MG63 (cell line): Measurements from ENCODE around the gene PLD1. TPM values are rescaled to one million over a fixed set of nuclear protein-coding genes. Genes with fewer than 3 reads are reported as not detected.
"Not testable (repeated sequence)": the region's sequence is repeated elsewhere in the genome, so short reads cannot be mapped to it uniquely, and the experiment has no call there.

Experiments used
- DNase-seq: peaks from one replicate; pipeline ENCODE4 v3.0.0-alpha.2; 2020
- H3K27me3 ChIP-seq: fragments of 250-450 bp; sonication (Bioruptor Pico); 2 replicates; pipeline ENCODE4 v1.5.1; 2020; ENCODE audit warnings: mild to moderate bottlenecking, moderate library complexity
- H3K36me3 ChIP-seq: fragments of 250-450 bp; sonication (Bioruptor Pico); 2 replicates; pipeline ENCODE4 v1.5.1; 2020; ENCODE audit warnings: mild to moderate bottlenecking, moderate library complexity
- H3K4me3 ChIP-seq: fragments of 250-450 bp; sonication (Bioruptor Pico); 2 replicates; pipeline ENCODE4 v1.5.1; 2020; ENCODE audit warnings: mild to moderate bottlenecking, moderate library complexity
- H3K9me3 ChIP-seq: fragments of 250-450 bp; sonication (Bioruptor Pico); 2 replicates; pipeline ENCODE4 v1.5.1; 2020; ENCODE audit warnings: mild to moderate bottlenecking, moderate library complexity
- total RNA-seq: library from RNA; depleted of rRNA; stranded (reverse); fragments of >200 nt; shearing (Covaris generic); gene quantifications from 2 replicates; pipeline ENCODE4 v1.2.3, GENCODE V29; 2014; ENCODE audit warnings: low replicate concordance

The PLD1 gene
- total RNA-seq, 1 experiment from 2014 or later: 3.2 TPM

DNA sequence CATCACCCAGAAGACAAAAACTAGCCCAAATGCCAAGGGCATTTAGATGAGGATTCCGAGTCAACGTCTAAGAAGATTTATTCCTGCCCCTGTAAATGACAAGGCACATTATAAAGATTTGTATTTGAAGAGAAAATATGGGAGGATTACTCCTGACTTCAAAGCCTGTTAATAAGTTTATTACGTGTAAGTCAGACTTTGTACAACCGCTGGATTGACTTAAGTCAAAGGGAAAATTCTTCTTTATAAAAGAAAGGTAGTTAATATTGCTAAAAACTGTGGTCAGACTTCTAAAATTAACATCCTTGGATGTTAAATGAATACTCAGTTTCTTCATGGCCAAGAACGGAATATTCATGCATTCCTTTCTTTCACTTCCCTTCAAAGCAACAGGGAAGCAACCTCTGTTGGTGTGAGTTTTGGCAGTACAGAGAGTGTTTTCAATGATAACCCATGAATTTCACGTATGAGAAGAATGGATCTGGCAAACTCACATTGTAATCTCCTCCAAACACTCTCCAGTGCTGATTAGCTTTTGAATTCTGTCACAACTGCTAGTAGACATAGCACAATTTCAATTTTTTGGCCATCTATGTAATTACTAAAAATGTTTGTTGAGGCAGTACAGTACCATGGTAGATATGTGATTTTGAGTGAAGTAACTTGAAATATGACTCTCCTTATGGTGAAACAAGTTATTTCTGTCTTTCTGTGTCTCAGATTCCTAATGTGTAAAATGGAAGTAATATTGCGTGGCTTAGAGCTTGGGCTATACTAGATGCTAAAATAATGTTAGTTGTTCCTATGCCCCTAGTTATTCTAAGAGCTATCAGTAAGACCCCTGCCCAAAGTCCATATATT, 62.0 kb downstream of the PLD1 start:
- no peak for DNase-seq
- Histone ChIP-seq H3K36me3 (no peaks in the 10 kb centered on the region), H3K9me3 (peaks cover 1% of the 10 kb centered on the region; the same call in 1 of the 2 replicates), H3K27me3 (peaks cover 26% of the 10 kb centered on the region), H3K4me3 (no peak overlapping the region)

DNA sequence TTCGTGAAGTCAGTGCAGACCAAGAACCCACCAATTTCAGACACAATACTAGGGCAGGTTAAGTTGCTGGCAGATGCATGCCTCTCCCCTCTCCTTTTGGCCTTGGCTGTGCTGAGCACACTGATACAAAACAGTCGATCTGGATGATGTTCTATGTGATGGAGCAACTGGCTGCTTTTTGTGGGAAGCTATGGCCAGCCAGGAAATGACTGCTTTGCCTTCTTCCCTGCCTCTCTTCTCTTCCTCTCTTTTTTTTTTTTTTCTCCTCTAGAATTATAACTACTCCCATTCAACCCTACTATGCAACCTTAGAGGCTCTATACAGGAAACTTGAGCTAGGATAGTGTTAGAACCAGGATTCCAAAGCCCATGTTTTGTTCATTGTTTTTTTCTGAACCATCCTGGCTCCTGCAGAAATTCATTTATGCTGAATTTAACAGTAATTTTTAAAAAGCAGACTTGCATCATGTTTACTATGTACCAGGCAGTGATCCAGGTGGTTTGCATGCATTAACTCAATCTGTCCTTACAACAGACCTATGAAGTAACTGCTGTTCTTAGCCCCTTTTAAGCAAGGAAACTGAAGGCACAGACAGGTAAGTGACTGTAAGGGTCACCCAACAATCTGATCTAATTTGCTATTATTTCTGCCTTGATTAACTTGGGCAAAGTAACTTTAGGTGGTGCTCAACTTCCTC, 62.9 kb downstream of the PLD1 start:
- no peak overlapping the region for H3K4me3 ChIP-seq
- peaks cover 1% of the 10 kb centered on the region; the same call in 1 of the 2 replicates for H3K9me3 ChIP-seq
- peaks cover 17% of the 10 kb centered on the region for H3K27me3 ChIP-seq
- DNase-seq: no peak
- no peaks in the 10 kb centered on the region for H3K36me3 ChIP-seq

DNA sequence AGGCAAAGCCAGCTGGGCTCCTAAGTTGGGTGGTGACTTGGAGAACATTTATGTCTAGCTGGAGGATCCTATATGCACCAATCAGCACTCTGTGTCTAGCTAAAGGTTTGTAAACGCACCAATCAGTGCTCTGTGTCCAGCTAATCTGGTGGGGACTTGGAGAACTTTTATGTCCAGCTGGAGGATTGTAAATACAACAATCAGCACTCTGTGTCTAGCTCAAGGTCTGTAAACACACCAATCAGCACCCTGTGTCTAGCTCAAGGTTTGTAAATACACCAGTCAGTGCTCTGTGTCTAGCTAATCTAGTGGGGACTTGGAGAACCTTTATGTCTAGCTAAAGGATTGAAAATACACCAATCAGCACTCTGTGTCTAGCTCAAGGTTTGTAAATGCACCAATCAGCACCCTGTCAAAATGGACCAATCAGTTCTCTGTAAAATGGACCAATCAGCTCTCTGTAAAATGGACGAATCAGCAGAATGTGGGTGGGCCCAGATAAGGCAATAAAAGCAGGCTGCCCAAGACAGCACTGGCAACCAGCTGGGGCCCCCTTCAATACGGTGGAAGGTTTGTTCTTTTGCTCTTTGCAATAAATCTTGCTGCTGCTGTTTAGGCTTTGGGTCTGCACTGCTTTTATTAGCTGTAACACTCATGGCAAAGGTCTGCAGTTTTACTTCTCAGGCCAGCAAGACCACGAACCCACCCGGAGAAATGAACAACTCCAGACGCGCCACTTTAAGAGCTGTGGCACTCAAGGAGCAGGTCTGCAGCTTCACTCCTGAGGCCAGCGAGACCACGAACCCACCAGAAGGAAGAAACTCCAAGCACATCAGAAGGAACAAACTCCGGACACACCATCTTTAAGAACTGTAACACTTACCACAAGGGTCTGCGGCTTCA, 63.7 kb downstream of the PLD1 start:
- peaks cover 14% of the 10 kb centered on the region for H3K27me3 ChIP-seq
- not testable (repeated sequence) for H3K36me3 ChIP-seq, H3K4me3 ChIP-seq, DNase-seq, H3K9me3 ChIP-seq

DNA sequence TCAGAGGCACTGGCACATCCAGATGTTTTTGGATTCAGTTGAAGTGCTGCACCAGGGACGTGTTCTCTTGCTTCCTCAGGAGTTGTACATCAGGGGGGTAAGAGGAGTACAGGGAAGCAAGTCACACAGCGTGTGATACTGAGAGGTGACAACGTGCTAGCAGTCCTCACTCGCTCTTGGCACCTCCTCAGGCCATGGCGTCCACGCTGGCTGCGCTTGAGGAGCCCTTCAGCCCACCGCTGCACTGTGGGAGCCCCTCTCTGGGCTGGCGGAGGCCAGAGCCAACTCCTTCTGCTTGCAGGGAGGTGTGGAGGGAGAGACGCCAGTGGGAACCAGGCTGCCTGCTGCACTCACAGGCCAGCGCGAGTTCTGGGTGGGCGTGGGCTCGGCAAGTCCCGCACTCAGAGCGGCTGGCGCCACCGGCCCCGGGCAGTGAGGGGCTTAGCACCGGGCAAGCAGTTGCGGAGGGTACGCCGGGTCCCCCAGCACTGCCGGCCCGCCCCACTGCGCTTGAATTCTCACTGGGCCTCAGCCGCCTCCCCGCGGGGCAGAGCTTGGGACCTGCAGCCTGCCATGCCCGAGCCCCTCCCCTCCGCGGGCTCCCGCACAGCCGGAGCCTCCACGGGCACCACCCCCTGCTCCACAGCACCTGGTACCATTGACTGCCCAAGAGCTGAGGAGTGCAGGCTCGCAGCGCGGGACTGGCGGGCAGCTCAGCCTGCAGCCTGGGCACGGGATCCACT, 64.5 kb downstream of the PLD1 start:
- H3K9me3 ChIP-seq: peaks cover 1% of the 10 kb centered on the region; the same call in 1 of the 2 replicates
- no peak for DNase-seq
- no peak overlapping the region for H3K4me3 ChIP-seq
- H3K36me3 ChIP-seq: no peaks in the 10 kb centered on the region
- peaks cover 11% of the 10 kb centered on the region for H3K27me3 ChIP-seq

DNA sequence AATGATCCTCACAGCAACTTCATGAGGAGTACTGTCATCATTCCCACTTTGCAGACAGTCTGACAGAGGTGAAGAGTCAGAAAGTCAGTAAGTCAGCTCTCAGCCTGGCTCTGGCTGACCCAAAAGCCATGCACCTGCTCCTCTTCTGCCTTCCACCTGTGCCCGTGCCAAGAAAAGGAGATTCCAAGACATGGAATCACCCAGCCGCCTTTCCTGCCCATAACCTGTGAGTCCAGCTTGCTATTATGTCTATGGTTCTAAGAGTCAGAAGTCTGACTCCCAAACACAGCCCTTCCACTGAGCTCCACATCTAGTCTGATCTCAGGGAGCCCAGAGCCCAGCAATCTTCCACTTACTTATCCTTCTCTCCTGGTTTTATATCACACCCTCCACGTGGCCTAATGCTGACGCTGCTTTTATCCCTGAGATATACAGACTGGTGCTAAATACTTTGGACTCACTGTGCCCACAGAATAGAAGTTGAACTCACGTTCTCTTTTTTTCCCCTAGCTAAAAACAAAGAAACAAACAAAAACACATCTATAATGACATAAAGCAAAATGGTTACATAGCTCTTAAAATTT, 66.0 kb downstream of the PLD1 start:
- H3K36me3 ChIP-seq: no peaks in the 10 kb centered on the region
- peaks cover 1% of the 10 kb centered on the region; the same call in 1 of the 2 replicates for H3K9me3 ChIP-seq
- DNase-seq: no peak
- H3K4me3 ChIP-seq: no peak overlapping the region
- H3K27me3 ChIP-seq: peaks cover 8% of the 10 kb centered on the region

DNA sequence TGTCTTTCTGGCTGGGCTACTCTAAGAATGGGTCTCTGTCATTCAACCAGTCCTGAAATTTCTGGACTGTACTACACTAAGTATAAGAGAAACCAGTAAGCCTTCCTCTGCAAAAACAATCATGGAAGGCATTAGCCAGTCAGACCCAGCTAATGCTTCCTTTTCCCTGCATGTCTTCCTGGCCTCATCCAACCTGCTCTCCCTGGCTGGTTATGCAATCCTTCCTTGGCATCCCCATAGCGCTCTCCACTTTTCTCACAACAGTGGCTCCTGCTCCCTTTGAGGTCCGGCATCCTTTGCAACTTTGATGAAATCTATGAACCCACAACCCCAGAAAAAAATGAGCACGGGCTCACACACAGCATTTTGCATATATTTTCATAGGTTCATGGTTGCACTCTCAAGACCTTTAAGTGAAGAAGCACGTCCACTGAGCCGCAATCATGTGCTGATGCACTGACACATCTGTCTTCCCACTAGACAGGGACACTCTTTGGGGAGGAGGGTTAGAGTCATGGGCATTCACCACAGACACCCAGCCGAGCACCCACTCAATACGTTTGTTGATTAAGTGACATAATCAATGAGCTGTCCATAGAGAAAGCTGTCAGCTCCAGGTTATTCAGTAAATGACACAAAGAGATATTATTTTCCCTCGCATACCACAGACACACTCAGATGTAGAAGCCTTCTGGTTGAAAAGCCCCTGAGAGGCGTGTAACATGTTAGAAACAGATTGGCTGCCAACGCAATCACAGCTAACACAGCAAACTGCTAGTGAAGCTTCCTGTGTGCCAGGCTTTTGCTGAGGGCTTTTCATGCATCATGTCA, 66.7 kb downstream of the PLD1 start:
- Histone ChIP-seq H3K9me3 (peaks cover 1% of the 10 kb centered on the region; the same call in 1 of the 2 replicates), H3K4me3 (no peak overlapping the region), H3K36me3 (no peaks in the 10 kb centered on the region), H3K27me3 (peaks cover 6% of the 10 kb centered on the region)
- DNase-seq: no peak

DNA sequence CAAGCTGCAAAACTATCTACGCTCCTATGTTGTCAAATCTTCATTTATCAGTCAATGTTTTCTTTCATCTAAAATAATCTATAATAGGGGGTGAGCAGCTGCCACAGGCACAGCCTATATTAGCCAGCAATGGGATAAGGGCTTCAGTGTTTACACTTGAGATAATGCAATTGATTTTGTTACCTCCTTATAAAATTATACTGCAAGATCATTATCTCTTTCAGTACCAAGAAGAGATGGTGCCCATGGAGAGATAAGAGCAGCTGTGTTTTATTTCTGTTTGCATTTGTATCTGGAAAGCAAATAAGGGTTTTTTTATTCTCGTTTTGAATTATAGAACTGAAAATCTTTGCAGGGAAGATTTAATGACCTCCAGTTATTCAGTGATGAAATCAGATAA, 68.9 kb downstream of the PLD1 start:
- Histone ChIP-seq H3K27me3 (peaks cover 3% of the 10 kb centered on the region; the same call in 1 of the 2 replicates), H3K4me3 (no peak overlapping the region), H3K9me3 (no peaks in the 10 kb centered on the region; the same call in 1 of the 2 replicates), H3K36me3 (no peaks in the 10 kb centered on the region)
- no peak for DNase-seq

DNA sequence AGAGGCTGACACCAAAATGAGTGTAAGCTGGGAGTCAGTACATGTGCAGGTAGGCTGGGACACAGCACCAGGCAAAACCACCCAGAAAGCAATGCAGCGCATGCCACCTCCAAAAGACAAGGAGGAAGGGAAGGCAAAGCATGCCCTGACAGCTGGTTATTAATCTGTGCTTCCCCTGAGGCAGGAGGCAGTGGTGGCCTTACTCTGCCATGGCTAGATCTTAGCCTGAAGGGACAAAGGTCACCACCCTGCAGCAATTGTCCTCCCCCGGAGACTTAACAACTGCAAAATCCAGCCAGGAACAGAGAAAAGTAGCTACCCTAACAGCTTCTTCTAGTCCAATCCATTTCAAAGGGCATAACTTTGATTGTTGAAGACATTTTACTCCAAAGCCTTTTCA, 73.7 kb downstream of the PLD1 start:
- Histone ChIP-seq H3K36me3 (no peaks in the 10 kb centered on the region), H3K9me3 (no peaks in the 10 kb centered on the region), H3K4me3 (no peak overlapping the region), H3K27me3 (peaks cover 3% of the 10 kb centered on the region; the same call in 1 of the 2 replicates)
- DNase-seq: no peak

DNA sequence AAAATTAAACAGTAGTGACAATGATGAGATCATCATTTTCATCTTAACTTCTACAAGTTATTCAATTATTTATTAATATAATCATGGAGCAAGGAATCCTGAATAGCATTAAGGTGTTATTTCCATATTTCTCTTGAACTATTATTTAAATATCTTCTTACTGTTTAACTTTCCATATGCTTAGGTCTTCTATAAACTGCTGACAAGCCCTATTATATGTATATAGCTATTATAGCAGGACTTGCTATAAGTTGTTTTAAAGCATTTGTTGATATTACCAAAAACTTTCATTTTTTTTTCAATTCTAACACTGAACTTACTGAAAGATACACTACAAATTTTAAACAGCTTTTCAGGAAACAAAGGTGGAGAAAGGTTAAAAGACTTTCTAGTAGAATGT, 76.7 kb downstream of the PLD1 start:
- DNase-seq: no peak
- H3K9me3 ChIP-seq: no peaks in the 10 kb centered on the region
- H3K4me3 ChIP-seq: no peak overlapping the region
- H3K27me3 ChIP-seq: no peaks in the 10 kb centered on the region
- H3K36me3 ChIP-seq: no peaks in the 10 kb centered on the region

DNA sequence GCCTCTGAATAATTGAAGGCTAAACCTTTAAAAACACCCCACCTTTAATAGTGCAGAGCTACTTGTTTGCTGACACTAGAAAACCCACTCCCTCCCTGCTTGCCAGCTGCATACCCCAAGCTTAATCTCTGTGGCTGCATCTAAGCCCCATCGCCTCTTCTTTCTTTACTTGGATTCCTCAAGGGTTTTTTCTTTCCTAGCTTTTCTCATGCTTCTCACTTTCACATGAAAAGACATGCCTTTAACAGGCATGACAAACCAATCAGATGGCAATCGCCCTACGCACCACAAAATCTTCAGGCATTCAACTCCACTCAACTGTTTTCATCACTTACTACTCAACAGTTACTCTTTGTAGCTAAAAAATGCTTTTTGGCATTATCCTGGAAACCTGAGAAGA, 77.5 kb downstream of the PLD1 start:
- Histone ChIP-seq H3K36me3 (no peaks in the 10 kb centered on the region), H3K9me3 (no peaks in the 10 kb centered on the region), H3K27me3 (no peaks in the 10 kb centered on the region), H3K4me3 (no peak overlapping the region)
- no peak for DNase-seq

DNA sequence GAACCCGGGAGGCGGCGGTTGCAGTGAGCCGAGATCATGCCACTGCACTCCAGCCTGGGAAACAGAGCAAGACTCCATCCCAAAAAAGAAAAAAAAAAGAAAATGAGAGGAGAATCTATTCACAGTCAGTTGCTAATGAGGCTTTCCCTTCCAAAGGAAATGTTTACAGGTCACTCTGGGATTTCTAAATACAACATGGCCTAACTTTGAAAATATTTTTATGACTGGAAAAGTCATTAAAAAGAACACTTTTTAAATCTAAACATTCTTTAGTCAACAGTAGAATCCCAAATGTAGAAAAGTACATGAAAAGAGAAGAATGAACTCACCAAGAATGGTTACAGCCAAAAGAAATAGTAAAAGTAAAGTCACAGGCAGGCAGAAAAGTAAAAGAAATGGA, 78.6 kb downstream of the PLD1 start:
- no peak overlapping the region for H3K4me3 ChIP-seq
- no peak for DNase-seq
- no peaks in the 10 kb centered on the region for H3K36me3 ChIP-seq
- H3K9me3 ChIP-seq: no peaks in the 10 kb centered on the region
- H3K27me3 ChIP-seq: no peaks in the 10 kb centered on the region

DNA sequence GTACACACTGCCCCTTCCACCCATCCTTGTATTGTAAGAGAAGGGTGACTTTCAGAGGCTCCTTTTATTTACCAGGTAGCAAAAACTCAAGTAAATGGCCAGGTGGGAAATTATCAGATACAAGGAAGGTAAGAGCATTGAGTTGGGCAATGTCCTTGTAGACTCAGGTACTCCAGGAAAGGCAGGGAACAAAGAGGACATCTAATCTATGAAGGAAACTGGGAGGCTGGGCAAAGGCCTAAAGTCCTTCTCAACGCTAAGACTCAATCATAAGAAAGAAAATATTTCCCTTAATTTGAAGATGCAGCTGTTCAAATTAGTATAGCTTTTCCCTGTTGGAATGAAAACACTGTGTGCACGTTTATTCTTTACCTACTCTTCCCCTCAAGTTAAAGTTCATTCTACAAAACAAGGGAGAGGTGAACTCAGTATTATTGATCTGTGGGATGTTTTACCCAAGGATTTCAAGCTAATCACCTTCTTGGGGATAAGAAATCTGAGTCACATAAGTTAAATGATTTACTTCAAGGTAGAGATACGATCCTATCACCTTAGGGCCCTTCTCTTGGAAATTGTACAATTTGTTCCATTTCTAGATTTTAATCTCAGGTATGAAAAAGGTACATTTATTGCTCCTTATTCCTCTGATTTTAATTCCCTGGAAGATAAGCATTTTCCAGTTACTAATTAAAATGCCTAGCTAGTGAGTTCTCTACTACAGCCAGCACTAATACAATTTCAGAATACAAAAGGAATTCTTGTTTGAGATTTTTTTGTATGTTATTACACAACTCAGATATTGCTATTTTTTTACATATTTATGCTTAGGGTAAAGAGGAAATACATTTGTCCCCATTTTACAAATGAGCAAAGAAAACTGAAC, 80.6 kb downstream of the PLD1 start:
- no peak overlapping the region for H3K4me3 ChIP-seq
- no peaks in the 10 kb centered on the region for H3K9me3 ChIP-seq
- H3K27me3 ChIP-seq: no peaks in the 10 kb centered on the region
- no peak for DNase-seq
- H3K36me3 ChIP-seq: no peaks in the 10 kb centered on the region

DNA sequence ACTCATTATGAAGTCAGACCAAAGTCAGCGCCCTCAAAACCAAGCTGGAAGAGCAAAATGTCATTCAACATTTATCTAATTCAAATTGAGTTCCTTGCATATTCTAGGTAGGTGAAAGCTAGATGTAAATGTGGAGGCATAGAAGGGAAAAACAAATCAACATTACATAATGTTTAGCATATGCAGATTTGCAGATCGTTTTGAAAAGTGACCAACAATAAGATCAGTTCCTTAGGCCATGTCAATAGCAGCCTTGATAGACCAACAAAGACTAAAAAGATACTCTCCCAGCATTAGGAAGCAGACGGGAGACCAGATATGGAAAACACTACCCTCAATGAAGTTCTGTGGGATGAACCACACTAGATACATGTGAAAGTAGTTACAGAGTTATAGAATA, 83.0 kb downstream of the PLD1 start:
- Histone ChIP-seq H3K27me3 (no peaks in the 10 kb centered on the region), H3K36me3 (no peaks in the 10 kb centered on the region), H3K9me3 (no peaks in the 10 kb centered on the region), H3K4me3 (no peak overlapping the region)
- no peak for DNase-seq

DNA sequence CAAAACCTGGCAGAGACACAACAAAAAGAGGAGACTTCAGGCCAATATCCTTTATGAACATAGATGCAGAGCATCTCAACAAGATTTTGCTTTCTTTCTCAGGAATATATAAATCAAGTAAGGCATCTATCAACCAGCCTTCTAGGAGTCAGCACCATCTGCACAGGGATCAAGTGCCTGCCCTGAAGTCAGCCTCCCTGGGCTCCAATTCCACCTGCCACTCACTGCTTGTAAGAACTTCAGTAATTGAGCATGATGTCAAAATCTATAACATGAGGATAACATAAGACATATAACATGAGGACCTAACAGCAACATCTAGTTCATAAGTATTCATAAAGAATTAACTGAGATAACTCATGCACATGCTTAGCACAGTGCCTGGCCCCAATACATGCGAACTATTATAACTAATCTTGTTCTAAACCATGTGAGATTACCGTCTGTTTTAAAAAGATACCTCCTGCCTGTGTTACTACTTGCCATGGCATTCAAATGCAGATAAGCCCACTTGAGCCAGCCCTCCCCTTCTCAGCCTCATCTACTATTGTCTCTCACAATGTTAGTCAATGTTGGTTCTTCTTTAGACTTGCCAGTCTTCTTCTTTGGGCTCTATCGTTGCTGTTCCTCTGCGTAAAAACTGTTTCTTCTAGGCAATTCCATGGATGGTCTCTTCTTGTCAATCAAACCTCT, 91.6 kb downstream of the PLD1 start:
- Histone ChIP-seq H3K4me3 (no peak overlapping the region), H3K36me3 (no peaks in the 10 kb centered on the region), H3K27me3 (no peaks in the 10 kb centered on the region), H3K9me3 (peaks cover 5% of the 10 kb centered on the region)
- DNase-seq: no peak
